AML-193 (cell line): ENCODE measurements around the gene PXDN.
"Not testable (repeated sequence)": the region's sequence is repeated elsewhere in the genome, so short reads cannot be mapped to it uniquely, and the experiment has no call there.

Experiments used
- DNase-seq, 2 experiments: peaks; one replicate each; lab custom pipeline; 2025; lab: John Stamatoyannopoulos, UW

PXDN gene

DNA sequence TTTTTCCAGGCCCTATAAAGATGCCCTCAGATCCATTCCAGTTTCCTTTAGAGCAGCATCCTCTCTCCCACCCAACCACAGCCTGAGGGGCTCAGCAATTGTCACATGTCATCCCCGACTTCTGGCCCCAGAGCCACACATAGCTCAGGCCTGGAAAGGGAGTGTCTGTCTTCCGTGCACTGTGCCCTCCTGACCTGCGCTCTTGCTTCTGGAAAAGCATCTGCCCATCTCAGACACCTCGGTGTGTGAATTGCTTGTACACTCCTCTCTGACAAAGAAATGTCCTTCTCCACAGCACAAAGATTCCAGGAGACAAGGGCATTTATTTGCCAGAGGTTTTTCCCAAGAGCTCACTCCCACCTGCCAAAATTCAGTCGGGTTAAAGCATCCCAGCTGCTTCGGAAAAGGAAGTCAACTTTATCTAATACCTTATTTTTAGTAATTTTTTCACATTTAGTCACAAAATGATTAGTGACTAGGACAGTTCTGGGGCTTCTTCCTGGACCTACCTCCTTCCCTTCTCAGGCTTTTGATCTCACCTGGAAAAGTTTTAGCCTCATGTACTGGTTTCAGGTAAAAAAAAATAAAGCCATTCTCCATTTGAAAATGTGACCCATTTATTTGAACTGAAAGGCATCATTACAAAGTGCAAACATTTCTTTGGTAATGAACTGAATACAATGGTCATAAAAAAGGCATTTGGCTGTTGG lies 112.9 kb downstream of the PXDN start:
- no peak for DNase-seq

DNA sequence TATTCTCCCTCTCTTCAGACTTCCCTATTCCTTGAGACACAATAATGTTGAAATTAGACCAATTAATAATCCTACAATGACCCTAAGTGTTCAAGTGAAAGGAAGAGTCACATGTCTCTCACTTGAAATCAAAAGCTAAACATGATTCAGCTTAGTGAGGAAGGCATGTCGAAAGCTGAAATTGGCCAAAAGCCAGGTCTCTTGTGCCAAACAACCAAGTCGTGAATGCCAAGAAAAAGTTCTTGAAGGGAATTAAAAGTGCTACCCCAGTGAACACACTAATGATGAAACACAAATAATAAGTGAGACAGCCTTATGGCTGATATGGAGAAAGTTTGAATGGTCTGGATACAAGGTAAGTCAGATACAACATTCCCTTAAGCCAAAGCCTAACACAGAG lies 115.4 kb downstream of the PXDN start:
- no peak for DNase-seq

DNA sequence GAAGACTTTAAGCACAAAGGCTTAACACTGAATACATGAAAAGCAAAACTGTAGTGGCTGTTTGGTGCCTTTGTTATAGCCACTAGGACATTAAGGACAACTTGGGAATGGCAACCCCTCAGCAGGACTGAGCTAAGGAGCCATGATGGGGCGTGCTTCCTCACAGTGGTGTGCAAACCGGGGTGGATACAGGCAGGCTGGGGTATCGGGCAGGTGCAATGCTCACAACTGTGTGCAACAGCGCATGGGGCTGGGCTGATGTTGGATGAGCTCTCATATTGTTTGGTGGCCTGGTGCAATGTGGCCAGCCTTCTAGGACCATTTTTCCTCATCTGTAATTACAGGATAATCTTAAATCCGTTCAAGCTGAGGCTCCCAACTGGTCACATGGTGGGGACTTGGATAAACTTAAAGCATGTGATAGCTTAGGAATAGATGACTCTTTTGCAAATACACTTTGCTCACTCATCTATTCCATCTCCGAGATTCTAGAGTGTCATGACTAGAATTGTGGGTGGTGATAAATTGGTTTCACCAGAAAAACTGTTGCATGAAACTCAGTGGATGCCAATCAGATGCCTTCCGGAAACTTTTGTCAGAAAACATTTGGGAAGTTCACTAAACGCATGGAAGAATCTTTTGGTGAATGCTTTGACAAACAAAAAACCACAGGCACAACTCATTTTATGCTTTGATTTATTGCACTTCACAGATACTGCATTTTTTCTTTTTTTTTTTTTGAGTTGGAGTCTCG lies 116.5 kb downstream of the PXDN start:
- DNase-seq: no peak

DNA sequence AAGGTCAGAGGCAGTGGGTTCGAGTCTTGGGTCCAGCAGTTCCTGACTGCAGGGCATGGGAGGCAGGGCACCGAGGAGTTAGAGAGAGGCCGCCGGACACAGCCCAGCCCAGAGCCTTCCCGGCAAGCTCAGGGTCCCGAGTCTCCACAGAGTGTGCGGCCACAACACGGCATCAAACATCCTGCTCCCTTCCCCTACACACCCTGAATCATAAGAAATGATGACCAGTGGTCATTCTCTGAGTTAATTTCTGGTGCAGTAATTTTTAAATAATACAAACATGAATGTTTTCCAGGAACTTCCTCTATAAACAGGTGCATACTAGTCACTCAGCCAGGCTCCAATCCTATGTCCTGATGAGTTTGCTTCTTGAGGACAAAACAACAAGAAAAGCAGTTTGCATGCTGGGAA lies 118.0 kb downstream of the PXDN start:
- no peak for DNase-seq

DNA sequence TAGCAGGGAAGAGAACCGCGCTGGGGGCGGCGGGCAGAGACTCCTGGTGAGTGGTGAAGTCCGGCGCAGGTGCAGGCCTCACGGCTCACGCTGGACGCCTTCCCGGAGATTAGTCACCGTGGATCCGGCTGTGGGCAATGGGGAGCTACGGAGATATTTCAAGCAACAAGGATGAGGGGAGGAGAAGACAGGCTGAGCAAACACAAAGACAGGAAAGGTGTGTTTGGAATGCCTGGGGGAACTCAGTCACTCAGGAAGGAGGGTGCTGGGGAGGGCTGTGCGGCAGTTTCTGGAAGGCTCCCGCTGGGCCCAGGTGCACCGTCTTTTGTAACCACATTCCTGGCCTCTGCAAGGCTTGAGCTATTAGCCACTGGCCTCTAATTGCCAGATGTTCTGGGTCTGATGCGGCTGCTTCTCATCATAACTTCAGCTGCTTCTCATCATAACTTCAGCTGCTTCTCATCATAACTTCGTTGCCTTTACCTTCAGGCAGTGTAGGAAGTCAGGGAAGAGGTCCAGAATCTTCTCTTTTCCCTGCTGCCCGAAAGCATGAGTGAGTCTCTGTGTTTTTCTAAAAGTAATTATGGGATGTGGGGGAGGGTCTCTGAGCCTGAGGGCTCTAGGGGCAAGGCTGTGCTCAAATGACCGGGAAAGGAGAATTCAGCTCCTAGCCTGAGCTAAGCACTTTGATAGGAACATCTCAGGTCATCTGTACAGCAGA lies 118.9 kb downstream of the PXDN start:
- no peak for DNase-seq

DNA sequence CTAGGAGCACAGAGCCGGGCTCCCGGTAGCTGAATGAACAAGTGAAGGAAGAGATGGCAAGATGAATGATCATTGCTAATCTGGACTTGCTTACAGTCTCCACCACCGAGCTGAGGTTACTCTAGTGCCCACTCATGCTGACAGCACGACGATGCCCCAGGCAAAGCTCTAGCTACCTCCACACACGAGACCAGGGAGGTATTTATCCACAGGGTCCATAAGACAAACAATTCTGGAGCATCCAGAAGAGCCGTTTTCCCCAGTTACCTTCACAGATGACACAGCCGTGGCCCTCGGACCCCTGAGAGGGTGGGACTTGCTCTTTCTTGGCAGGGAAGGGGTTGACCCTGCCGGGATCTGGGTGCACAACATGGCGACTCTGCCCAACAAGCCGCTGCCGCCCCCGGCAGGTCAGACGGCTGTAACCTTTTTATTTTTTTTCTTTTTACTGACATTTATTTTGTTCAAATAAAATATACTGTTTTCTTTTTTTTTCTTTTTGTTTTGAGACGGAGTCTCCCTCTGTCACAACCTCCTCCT lies 120.3 kb downstream of the PXDN start:
- no peak for DNase-seq

DNA sequence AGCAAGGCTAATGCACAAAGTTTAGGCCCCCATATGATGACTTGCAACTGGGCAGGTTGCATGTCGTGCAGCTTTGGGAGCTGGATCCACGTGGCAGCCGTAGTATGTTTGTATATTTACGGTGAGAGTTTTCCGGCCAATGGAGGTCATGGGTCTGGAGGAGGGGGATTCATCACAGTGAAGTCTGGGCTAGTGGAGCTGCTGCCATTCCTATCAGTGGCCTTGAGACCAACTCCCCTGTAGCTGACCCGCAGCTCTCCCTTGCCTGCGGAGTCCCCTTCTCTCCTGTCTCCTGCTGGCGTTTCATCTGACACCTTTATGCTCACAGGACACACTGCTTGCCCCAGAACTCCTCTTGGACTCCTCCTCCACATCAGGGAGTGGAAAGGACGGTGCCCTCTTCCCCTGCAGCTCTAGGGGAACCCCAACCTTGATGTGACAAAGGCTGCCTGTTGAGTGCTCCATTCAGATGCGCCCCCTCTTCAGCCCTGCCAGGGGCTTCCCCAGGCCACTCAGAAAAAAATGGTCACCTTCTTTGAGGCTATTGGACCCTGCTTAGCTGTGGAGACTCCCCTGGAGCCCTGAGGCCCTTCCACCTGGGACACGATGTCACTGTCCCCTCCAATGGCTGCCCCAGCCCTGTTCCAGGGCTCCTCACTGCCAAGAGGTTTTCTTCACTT lies 121.7 kb downstream of the PXDN start:
- no peak for DNase-seq

DNA sequence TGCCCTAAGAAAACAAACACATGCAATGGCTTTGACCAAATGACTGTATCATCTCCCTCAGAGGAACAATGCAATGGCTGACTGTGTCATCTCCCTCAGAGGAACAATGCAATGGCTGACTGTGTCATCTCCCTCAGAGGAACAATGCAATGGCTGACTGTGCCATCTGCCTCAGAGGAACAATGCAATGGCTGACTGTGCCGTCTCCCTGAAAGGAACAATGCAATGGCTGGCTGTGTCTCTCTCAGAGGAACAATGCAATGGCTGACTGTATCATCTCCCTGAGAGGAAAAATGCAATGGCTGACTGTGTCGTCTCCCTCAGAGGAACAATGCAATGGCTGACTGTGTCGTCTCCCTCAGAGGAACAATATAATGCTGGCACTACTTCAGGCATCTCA lies 122.3 kb downstream of the PXDN start:
- DNase-seq: not testable (repeated sequence)

DNA sequence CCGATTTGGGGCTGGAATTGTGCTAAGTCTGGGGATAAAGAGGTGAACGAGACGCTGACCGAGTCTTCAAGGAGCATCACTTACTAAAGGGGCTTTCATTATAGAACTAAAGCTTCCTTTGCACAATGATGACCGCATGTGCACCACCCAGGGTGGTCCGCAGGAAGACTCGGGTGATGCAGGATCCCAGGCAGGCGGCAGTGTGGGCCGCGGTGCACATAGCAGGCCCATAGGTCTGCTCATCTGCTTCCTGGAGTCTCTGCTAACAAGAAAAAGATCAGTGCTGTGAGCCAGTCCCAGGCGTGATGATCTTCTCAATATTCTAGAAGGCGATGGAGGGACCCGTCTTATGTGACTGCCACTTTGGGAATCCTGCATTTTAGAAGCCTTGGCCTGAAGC lies 122.8 kb downstream of the PXDN start:
- DNase-seq: no peak

DNA sequence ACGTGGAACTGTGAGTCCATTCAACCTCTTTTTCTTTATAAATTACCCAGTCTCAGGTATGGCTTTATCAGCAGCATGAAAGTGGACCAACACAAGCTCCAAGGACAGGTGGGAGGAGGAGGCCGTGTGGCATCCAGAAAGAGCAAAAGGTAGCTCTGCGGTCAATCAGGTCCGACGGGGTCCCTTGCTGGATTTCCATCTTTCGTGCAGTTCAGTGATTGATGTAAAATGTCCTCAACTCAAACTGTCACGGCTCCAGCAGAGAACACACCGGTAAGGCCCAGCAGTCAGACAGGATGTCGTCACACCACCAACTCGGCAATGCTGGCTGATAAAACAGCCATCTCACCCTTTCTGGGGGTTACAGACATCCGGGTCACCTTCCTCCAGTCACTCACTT lies 123.3 kb downstream of the PXDN start:
- no peak for DNase-seq

DNA sequence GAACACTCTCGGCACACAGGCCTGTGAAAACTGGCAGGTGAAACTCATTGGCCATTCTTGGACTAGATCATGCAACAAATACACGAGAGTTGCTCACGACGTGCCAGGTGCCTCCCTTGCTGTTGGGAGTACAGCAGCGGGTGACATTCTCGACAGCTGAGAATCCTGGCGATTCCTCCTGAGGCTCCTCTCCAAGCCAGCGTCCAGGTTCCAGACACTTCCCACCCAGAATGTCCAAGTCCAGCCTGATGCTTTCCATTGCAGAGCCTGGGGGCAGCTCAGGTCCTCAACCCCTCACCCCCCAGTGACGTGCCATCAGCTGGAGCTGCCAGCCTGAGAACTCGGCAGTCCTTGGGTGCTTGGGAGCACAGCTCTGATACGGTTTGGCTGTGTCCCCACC lies 124.2 kb downstream of the PXDN start:
- DNase-seq: no peak

DNA sequence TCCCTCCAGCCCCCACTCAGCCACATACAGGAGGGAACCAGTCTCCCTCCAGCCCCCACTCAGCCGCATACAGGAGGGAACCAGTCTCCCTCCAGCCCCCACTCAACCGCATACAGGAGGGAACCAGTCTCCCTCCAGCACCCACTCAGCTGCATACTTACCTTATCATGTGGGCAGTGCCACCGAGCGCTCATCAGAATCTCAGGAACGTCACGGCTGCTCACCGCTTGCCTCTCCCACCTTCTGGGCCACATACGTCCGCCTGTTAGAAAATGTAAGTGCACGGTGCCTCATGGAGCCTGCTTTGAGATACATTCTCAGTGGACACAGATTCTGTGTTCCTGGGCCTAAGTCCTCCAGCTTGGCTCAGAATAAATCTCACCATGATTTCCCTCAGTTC lies 124.8 kb downstream of the PXDN start:
- DNase-seq: no peak

DNA sequence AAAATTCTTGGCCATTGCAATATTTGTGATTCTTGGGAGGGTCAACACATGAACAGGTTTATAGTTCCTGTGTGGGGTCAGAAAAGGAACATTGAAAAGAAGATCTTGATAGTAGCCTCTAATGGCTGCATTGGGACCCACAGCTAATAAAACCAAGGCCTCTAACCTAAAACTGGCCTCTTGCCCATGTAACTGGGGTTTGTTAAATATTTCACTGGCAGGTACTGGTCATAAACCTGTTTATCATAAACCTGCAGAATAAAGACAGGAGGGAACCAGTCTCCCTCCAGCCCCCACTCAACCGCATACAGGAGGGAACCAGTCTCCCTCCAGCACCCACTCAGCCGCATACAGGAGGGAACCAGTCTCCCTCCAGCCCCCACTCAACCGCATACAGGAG lies 125.3 kb downstream of the PXDN start:
- no peak for DNase-seq

DNA sequence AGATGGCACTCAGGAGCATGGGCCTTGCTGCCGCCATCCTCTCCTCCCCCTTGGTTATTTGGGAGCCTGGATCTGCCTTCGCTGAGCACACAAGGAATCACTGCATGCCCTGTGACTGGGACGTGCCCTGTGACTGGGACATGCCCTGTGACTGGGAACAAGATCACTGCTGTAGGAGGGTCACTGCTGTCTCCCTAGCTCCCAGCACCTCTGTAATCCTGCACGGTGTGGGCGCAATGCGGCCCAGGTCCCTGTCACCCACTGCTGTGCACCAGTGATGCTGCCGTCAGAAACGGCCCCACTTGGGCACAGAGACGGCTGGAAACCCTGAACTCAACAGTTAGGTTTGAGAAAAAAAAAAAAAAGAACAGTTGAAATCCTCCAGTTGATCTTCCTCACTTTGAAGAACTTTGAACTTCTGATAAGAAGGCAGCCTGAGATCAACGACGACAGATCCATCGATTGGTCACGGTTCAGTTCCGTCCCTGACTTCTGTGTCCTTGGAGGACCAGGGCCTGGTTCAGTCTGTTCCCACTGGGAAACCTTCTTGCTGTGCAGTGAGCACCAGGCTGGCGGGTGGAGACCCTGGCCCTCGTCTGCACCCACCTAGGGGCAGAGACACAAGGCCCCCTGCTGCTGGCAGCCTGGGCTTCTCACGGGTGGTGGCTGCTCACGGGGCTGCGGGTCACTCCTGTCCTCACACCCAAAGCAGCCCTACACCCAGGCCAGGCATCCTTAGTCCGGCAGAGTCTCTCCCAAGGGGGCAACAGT lies 125.9 kb downstream of the PXDN start:
- DNase-seq: no peak

DNA sequence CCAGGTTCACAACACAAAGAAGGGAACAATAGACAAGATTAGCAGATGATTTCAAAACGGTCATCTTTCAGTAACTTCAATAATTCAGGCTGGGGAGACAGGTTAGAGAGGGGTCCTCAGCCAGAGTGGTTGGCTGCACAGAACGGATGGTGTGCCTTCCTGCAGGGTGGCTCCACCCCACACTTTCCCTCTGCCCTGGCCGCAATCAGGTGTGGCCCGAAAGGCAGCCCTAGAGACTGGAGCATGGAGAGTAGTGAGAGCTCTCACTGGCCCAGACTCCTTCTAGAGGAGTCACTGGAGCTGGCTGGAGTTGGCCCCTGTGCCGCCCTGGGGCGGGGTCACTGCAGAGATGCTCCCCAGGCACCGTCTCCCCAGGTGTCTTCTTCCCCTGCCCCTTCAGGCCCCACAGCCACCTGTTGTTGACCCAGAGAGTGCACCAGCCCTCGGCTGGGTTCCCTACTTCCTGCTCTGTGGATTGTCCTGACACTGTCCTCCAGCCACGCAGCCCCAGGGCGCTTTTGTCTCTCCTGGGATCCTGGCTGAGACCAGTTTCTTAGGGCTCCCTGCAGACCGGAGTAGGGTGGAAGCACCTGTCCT lies 126.8 kb downstream of the PXDN start:
- no peak for DNase-seq

DNA sequence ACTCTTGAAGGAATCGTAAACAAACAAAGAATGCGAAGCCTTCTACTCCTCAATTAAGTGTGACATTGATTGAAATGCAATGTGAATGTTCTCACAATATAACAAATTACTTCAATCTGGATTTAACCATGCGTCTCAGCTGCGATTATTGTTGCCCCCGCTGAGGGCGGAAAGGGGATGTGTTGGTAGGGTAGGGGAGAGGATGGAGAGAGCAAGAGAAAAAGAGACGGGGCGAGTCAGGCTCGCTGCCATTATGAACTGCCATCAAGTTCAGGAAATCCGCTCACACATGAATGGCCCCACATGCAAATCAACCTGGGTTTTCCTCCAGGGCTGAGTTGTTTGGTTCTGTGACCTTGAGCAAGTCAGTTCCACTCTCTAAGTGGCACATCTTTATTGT lies 129.8 kb downstream of the PXDN start:
- DNase-seq: no peak

DNA sequence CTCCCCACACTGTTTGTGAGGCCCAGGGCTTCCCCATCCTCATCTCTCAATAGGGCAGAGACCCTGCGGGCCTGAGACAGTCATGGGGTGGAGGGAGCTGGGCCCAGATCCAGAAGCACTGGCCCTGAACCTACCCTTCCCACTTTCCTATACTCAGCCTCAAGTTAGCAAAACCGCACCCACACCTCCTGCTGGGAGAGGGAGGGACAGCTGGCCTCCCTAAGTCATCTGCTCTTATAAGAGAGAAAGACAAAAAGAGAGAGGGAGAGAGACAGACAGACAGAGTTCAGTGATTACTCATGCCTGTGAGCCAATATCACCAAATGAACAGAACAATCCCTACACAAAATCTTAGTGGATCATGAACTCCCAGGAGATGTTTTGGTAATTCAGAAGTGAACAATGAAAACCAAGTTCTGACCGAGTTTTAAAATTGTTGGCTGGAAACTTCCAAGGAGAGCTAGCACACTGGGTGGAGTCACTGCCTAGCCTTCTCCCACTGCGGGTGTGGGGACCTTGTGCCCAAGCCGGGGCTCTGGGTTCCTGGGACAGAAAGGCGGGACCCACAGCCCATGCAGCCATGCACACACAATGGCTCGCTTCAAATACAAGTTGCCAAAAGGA lies 130.5 kb downstream of the PXDN start:
- no peak for DNase-seq

DNA sequence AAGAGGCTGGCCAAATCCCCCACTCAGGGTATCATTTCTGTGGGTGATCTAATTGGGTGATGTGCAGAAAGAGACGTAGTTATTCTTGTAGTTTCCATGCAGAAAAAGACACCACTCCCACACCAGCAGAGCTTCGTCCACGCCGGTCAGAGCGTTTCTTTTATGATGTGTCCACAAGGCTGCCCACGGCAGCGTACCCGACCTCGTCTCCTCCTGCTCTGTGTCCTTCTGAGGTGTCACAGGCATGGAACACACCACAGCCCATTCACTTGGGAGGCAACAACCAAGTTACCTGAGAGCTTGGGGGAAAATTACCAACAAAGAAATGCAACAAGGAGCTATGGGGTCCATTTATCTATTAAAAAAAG lies 131.3 kb downstream of the PXDN start:
- no peak for DNase-seq

DNA sequence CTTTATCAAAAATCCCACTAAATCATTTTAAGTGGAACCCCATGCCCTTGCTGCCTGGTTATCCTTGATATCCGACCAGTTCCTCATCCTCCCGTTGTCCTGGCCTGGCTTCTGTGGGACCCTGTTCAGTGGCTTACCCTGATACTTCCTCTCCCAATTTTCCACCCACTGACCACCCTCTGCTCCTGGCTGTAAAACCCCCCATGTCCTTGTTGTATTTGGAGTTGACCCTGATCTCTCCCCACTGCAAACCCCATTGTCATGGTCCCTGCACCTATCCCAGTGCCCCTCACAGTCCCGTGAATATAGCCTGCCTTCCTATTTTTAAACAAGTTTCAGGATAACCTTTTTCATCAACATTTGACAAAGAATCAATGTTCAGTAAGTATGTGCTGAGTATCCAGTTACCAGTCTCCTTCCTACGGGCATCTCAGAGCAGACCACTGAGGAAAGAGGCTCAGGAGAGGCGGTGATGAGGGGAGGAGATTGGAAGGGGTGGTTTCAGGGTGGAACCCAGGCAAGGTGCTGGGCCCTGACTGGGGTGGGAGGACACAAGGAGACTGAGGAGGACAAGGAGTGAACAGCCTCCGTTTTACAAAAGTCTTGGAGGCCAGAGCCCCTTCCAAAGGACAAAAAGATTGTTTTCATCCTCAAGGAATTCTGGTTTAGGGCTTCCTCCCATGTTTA lies 131.8 kb downstream of the PXDN start:
- DNase-seq: no peak

DNA sequence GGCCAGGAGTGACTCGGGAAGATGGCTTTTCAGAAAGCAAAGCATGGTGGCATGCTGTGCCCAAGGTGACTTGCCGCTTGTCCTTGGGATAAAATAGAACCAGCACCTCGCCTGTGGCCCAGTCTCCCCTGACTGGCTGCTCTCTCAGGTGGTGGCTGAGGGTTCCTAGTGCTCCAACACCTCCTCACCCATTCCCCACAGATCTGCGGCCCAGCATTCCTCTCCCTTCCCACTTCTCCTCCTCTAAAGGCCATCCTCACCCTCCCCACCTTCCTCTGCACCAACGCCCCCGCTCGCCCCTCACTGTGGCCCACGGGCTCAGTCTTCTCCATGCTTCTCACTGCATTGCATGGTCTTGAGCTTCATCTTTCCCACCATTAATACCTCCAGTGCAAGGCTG lies 132.4 kb downstream of the PXDN start:
- DNase-seq: no peak
